ENCODE results near the gene SRRM3. TPM values are rescaled to one million over a fixed set of nuclear protein-coding genes. Genes with fewer than 3 reads are reported as not detected.
"Not testable (repeated sequence)": the region's sequence is repeated elsewhere in the genome, so short reads cannot be mapped to it uniquely, and the experiment has no call there.

SRRM3 gene
- total and polyA plus RNA-seq, 8 donors: 0.37 to 6.4 (median 5.3) TPM; not detected in 2

DNA sequence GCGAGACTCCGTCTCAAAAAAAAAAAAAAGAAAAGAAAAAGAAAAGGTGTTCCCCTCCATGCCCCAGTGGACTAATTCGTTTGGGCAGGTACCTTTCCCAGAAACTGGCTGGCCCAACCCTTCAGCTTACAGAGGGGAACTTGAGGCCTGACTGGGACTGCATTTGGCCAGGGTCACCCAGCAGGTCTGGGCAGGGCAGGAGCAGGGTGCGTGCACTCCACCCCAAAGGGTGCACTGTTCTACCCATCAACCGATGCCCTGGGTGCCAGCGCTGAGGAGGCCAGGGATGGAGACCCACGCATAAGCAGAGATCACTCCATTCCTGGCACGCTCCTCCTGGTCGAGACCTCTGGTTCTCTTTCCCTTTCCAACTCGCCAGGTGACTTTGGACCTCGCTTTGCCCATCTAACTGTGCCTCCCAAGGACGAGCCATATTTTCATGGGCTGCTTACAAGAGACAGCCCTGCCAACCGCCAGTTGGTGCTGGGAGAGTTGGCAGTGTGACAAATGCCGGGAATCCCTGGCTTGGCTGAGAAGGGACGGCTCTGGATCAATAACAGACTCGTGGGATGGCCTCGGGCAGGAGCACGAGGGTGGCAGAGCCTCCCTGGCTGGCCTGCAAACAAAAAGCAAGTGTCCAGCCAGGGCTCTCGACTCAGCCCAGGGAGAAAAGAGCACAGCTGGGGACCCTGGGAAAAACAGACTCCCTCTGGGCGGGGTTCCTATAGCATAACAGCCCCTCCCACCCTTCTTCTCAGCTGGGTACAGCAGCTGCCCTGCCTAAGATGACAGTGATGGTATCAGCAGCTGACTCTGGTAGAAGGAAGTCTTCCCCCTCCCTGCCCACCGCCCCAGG, 108.6 kb downstream of the SRRM3 start:
- peak overlapping the region in 4 of 5 donors; percentile 24 to 76 (median 44) for H3K27ac ChIP-seq
- intact Hi-C loops (cut with DNase I; ENCODE audit: low total_unique reads): loop anchor here (5.0 kb wide), 1 partner anchor 138 kb away; no protein-coding TSS in a partner anchor

DNA sequence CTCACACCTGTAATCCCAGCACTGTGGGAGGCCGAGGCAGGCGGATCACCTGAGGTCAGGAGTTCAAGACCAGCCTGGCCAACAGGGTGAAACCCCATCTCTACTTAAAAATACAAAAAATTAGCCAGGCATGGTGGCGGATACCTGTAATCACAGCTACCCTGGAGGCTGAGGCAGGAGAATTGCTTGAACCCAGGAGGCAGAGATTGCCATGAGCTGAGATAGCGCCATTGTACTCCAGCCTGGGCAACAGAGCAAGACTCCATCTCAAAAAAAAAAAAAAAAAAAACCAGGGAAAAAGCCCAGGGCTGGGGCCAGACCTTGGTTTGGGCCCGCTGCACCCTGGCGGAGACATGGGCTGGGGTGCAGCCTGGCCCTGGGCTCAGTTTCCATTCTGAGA, 110.1 kb downstream of the SRRM3 start:
- H3K4me3 ChIP-seq, DNase-seq, H3K36me3 ChIP-seq, H3K27me3 ChIP-seq, H3K9me3 ChIP-seq, H3K27ac ChIP-seq: not testable (repeated sequence)
- H3K4me1 ChIP-seq: peaks cover 5 to 24% (median 17%) of the 10 kb centered on the region in 4 donors
- 88 to 95% (median 93%) methylated on average over 6 of the region's 6 CpGs for WGBS, 5 donors
- intact Hi-C loops (cut with DNase I; ENCODE audit: low total_unique reads): loop anchor here (5.0 kb wide), 1 partner anchor 140 kb away; no protein-coding TSS in a partner anchor

More for the DNA sequence above, 108.6 kb downstream of the SRRM3 start:
- 53 to 57% (median 55%) methylated on average over 20 to 21 of the region's 21 CpGs for WGBS, 5 donors
- Histone ChIP-seq H3K9me3 (no peaks in the 10 kb centered on the region), H3K4me1 (peaks cover 12 to 37% (median 31%) of the 10 kb centered on the region in 4 donors), H3K4me3 (no peak overlapping the region), H3K27me3 (no peaks in the 10 kb centered on the region), H3K36me3 (no peaks in the 10 kb centered on the region)
- TF ChIP-seq, protein P1, sequence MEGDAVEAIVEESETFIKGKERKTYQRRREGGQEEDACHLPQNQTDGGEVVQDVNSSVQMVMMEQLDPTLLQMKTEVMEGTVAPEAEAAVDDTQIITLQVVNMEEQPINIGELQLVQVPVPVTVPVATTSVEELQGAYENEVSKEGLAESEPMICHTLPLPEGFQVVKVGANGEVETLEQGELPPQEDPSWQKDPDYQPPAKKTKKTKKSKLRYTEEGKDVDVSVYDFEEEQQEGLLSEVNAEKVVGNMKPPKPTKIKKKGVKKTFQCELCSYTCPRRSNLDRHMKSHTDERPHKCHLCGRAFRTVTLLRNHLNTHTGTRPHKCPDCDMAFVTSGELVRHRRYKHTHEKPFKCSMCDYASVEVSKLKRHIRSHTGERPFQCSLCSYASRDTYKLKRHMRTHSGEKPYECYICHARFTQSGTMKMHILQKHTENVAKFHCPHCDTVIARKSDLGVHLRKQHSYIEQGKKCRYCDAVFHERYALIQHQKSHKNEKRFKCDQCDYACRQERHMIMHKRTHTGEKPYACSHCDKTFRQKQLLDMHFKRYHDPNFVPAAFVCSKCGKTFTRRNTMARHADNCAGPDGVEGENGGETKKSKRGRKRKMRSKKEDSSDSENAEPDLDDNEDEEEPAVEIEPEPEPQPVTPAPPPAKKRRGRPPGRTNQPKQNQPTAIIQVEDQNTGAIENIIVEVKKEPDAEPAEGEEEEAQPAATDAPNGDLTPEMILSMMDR (IDR thresholded peaks at IDR 0.05): no peak
- peak in 1 of 2 donors; percentile 67 for DNase-seq

DNA sequence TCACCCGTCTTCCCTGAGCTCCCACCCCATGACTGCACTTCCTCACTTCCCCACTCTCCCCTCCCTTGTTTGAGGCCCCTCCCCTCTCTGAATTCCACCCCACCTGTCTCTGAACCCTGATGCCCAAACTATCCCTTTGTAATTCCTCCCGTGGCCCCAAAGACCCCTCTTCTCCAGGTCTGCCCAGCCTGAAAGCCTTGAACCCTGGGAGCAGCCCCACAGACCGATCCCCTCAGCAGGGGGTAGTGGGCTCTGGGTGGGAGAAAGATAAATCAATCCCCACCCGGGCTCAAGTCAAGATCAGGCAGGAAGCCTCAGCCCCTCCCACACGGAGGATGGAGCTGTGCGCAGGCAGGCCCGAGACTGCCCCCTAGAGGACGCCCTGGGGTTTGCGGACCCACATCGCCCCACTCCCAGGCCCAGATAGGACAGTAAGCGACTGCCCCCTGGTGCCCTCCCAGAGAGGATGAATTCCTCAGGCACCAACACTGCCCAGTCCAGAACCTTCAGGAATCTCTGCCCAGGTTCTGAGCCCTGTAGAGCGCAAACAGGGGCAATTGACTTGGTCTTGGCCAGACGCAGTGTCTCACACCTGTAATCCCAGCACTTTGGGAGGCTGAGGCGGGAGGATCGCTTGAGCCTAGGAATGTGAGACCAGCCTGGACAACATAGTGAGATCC, 112.5 kb downstream of the SRRM3 start:
- H3K27me3 ChIP-seq: no peaks in the 10 kb centered on the region
- TF ChIP-seq, protein P1 (IDR thresholded peaks at IDR 0.05): peak in 6 of 7 experiments; percentile 95 to 100 (median 99)
- TF ChIP-seq POLR2AphosphoS5 (IDR thresholded peaks at IDR 0.05): peak in 2 of 3 donors; percentile 68 to 88
- TF ChIP-seq POLR2A (IDR thresholded peaks at IDR 0.05): no peak
- no peak for TF ChIP-seq EP300 (IDR thresholded peaks at IDR 0.05)
- WGBS, 5 donors: 5 to 9% (median 7%) methylated on average over 13 to 15 of the region's 15 CpGs
- H3K36me3 ChIP-seq: no peaks in the 10 kb centered on the region
- H3K4me1 ChIP-seq: peaks cover 11 to 33% (median 23%) of the 10 kb centered on the region in 4 donors
- no peak overlapping the region for H3K4me3 ChIP-seq
- intact Hi-C loops (cut with DNase I; ENCODE audit: low total_unique reads): loop anchor here (5.0 kb wide), 1 partner anchor 142 kb away; no protein-coding TSS in a partner anchor
- H3K27ac ChIP-seq: peak overlapping the region in 1 of 5 donors; percentile 48
- DNase-seq: peak; percentile 98
- H3K9me3 ChIP-seq: no peaks in the 10 kb centered on the region

DNA sequence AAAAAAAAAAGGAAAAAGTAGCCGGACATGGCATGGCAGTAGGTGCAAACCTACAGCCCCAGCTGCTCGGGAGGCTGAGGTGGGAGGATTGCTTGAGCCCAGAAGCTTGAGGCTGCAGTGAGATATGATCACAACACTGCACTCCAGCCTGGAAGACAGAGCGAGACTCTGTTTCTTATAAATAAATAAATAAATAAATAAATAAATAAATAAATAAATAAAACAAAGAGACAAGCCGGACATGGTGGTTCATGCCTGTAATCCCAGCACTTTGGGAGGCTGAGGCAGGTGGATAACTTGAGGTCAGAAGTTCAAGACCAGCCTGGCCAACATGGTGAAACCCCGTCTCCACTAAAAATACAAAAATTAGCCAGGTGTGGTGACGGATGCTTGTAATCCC, 113.0 kb downstream of the SRRM3 start:
- not testable (repeated sequence) for DNase-seq, H3K9me3 ChIP-seq, H3K27me3 ChIP-seq, H3K4me3 ChIP-seq, H3K27ac ChIP-seq, H3K36me3 ChIP-seq
- WGBS, 5 donors: 54 to 66% (median 56%) methylated on average over 6 of the region's 6 CpGs
- H3K4me1 ChIP-seq: peaks cover 15 to 38% (median 28%) of the 10 kb centered on the region in 4 donors
- intact Hi-C loops (cut with DNase I; ENCODE audit: low total_unique reads): loop anchor here (5.0 kb wide), 1 partner anchor 142 kb away; no protein-coding TSS in a partner anchor

DNA sequence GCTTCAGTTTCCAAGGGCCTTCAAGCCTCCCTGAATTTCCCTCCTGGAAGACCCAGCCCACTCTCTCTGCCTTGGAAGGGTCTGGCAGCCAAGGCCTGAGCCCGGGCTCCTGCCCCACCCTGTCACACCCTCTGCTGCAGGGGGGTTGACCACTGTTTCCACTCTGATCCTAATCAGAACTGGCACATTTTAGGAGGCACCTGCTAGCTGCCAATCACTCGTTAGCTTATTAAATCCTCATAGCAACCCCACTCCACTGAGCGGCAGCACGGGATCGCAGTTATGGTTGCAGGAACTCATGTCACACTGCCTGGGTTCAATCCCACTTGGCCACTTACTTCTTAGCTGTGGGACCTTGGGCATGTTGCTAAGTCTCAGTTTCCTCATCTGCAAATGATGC, 113.7 kb downstream of the SRRM3 start:
- intact Hi-C loops (cut with DNase I; ENCODE audit: low total_unique reads): no loop called here
- Histone ChIP-seq H3K4me3 (no peak overlapping the region), H3K9me3 (no peaks in the 10 kb centered on the region), H3K27me3 (no peaks in the 10 kb centered on the region), H3K4me1 (peaks cover 15 to 35% (median 27%) of the 10 kb centered on the region in 4 donors), H3K36me3 (no peaks in the 10 kb centered on the region), H3K27ac (no peak overlapping the region)
- DNase-seq: no peak
- 30 to 68% (median 53%) methylated on average over 5 of the region's 5 CpGs for WGBS, 5 donors
- TF ChIP-seq, protein P1 (IDR thresholded peaks at IDR 0.05): no peak
- TF ChIP-seq POLR2AphosphoS5 (IDR thresholded peaks at IDR 0.05): no peak
- TF ChIP-seq POLR2A (IDR thresholded peaks at IDR 0.05): no peak
- TF ChIP-seq EP300 (IDR thresholded peaks at IDR 0.05): no peak

All from stomach (tissue), 9 donors.